IPS-11a (cell line): Measurements from ENCODE around the gene MTHFD1L.

Experiments
- H3K4me3 ChIP-seq: one replicate; pipeline ENCODE4 v1.5.1; 2013; ENCODE audit warnings: low read depth, low read length, control low read depth

Gene MTHFD1L

DNA sequence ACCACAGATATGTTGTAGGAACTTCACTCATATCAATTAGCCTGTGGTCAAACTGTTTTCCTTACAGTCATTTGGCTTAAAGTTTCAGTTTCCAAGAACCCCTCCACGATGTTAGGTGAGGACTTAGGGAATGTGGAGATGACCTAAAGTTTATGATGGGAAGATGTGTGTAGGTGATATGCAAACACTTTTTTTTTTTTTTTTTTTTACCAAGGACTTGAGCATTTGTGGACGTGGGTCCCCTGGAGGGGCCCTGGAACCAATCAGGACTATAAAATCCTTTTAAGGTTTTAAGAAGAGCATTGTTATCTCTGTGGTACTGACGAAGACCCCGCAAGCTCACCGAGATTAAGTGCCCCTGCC is 478 bp upstream of the MTHFD1L start:
- H3K4me3 ChIP-seq = peak overlapping the region; percentile 82

DNA sequence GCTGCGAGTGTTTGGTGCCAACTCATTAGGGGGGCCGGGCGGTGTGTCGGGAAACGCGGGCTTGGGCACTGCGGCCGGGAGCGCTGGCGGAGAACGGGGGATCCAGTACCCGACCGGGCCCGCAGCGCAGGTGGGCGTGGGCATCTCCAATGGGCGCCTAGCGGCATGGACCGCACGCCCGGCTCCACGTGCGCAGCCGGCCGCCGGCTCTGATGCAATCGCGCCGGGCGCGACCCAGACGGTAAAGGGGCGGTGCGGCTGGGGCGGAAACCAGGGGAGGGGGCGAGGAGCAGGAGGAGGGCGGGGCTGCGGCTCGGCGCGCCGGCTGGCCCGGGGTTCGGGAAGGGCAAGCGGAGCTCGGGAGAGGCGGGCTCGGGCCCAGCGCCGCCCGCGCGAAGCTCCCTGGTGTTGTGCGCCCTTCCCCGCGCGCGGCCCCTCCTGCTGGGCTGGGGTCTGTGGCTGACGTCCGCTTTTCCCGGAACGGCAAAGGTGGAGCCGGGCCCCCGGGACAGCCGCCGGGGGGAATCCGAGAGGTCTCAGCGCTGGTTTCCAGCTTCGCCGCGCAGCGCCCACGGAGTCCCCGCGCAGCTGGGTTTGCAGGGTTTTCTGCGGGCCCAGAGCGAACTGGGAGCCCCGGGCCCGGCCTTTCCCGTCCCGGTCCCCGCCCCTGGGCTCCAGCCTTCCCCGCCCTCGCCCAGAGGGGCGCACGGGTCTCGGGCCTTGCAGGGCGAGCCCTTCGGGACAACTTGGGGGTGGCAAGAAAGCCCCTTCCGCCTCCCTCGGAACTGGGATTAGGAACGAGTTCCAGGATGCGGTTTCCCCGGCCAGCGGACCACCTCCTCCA is 867 bp downstream of the MTHFD1L start:
- H3K4me3 ChIP-seq = peak overlapping the region; percentile 82

DNA sequence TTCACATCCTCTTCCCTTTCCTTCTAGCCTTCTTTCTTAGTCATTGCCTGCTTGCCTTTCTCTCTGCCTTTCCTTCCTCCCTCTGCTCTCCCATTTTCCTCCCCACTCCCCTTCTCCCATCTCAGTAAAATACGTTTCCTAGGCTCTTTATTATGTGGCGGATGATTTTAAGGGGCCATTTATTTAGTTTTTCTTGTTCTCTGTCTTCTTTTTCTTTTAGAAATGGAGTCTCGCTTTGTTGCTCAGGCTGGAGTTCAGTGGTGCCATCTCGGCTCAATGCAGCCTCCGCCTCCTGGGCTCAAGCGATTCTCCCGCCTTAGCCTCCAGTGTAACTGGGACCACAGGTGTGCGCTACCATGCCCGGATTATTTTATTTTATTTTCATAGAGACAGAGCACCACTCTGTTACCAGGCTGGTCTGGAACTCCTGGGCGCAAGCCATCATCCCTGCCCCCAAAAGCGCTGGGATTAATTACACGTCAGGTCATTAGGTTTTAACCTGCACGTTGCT is 1.5 kb downstream of the MTHFD1L start:
- H3K4me3 ChIP-seq = peak overlapping the region; percentile 82

DNA sequence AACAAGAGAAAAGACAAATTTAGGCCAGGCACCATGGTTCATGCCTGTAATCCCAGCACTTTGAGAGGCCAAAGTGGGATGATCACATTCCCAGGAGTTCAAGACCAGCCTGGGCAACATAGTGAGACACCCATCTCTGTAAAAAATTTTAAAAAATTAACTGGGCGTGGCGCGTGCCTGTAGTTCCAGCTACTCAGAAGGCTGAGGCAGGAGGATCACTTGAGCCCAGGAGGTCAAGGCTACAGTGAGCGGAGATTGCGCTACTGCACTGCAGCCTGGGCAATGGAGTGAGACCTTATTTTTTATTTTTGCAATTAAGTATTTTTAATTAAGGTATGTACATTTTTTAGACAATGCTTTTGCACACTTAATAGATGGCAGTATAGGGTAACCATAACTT is 3.3 kb downstream of the MTHFD1L start:
- no peak overlapping the region for H3K4me3 ChIP-seq

DNA sequence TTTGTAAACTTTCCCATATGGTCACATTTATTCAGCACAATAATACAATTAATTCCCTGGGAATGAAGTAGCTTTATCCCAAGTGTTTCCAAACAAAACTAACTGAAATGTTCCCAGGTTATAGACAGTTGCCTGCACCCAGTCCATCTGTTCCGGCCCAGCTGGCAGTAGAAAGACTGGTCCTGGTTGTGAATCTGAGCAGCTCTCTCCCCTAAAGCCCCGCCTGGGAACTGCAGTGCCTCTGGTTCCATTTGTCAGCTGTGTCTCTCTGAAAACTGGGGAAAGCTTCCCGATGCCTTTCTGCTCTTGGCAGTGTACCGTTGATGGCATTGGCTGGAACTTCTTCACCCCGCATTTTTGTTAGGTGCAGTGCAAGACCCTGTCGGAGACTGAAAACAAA is 8.7 kb downstream of the MTHFD1L start:
- no peak overlapping the region for H3K4me3 ChIP-seq

DNA sequence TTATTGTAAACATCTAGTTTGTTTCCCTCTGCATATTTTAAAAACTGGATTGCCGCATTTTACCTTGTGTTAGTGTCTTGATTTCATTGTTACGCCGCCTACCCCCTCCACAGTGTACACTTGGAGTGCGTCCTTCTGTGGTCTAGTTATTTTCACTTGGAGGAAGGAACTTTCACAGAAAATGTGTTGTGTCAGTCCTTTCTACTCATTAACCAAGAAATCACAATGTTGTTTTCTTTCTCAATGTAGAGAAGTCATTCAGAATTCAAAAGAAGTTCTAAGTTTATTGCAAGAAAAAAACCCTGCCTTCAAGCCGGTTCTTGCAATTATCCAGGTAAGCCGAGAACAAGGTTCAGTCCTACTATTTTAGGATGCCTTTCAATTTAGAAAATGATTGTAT is 10.3 kb downstream of the MTHFD1L start:
- no peak overlapping the region for H3K4me3 ChIP-seq

DNA sequence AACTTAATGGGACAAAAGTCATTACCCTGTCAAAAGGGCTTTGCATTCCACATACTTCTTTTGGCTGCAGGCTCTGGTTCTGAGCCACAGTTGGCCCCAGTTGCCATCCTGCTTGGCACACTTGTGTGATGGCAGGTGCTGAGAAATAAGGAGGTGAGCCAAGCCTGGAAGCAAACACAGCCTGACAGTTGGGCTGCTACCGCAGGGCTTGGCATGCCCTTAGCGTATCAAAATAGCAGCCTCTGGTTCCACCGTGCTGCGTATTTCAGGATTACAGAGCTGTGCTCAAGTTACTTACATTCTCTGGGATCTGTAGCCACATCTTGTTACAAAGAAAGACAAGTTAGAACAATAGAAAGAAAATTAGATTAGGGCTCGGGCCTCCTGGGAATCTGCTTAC is 11.1 kb downstream of the MTHFD1L start:
- no peak overlapping the region for H3K4me3 ChIP-seq

DNA sequence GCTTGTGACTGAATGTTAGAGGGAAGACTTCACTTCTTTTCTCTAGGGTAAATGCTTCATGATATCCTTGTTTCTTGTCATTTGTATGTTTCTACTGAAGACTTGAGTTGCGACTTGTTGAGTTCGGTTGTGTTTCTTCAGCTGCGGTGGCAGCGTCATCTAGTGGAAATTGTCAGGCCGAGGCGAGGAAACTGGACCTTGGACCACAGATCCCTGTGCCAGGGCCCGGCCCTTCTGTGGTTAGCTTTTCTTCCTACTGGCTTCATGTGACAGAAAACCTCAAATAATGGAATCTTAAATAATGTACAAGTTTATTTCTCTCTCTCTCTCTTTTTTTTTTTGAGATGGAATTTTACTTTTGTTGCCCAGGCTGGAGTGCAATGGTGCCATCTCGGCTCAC is 12.4 kb downstream of the MTHFD1L start:
- no peak overlapping the region for H3K4me3 ChIP-seq

DNA sequence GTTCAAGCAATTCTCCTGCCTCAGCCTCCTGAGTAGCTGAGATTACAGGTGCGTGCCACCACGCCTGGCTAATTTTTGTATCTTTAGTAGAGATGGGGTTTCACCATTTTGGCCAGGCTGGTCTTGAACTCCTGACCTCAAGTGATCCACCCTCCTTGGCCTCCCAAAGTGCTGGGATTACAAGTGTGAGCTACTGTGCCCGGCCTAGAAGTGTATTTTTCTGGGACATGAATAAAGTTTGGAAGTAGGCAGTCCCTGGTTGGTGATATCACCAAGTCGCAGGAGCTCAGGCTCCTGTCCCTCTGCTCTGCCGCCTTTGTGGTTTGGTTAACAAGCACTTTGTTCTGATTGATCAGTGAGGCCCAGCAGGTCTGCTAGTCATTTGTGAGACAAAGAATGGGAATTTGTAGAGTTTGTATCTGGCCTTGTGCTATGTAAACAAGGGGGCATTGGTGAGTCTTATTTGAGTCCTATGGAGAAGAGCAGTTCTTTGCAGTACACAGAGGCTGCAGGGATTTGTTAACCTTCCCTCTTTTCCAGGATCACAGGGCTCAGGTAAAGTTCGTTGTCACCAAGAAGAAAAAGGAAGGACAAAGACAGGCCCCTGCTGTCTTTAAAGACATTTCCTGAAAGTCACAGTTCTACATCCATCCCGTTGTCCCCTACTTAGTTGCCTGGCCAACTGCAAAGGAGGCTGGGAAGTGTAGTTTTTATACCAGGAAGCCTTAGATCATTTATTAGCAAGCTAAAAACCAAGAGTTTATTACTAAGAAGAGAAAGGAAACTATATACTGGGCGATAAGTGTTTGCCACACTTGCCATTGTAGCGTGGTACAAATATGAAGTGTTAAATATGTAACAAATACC is 13.1 kb downstream of the MTHFD1L start:
- H3K4me3 ChIP-seq = no peak overlapping the region

DNA sequence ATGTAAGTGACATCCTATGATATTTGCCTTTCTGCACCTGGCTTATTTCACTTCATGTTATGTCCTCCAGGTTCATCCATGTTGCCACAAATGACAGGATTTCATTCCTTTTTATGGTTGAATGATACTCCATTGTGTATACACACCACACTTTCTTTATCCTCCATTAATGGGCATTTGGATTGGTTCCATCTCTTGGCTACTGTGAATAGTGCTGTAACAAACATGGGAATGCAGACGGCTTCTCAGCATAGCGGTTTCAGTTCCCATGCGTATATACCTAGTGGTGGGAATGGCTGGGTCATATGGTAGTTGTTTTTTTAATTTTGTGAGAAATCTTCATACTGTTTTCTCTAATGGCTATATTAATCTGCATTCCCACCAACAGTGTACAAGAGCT is 14.8 kb downstream of the MTHFD1L start:
- no peak overlapping the region for H3K4me3 ChIP-seq

DNA sequence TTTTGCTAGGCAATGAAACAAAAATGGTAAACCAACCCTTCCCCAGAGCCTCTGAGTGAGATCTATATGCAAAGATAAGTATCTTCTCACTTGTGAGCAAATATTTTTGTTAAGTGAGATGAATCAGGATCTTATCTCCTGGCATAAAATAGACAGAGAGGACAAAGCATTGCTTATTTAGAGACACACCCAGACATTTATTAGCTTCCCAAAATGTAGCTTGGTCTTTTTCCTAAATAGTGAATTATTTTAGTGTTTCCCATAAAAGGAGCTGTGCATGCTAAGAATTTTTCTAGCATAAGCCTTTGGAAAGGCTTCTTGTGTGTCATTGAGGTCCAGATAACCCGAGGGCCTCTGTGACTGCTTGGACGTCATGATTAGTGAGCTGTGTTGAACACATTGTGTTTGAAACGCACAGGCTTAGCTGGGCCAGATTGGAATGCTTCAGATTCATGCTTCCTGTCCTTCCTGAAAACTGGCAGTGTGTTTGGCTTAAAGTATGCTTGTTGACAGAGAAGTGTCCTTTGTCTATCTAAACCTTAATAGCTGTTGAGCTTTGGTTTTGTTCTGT is 16.5 kb downstream of the MTHFD1L start:
- H3K4me3 ChIP-seq = no peak overlapping the region

DNA sequence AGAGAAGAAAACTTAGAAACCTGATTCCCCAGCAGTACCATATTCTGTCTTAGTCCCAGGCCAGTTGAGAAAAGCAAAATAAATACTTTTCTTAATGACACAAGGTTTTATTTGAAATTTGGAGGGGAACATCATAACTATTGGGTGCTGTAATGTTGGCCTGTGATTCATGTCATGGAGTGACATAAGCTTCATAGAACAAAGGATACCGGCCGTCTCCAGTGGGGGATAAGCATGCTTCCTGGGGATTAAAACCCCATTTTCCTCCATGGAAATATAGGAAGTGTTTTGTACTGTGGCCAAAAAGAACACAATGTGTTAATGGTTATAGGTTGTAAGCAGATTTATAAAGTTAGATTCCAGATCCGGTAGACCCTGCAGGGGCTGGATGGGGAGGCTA is 18.0 kb downstream of the MTHFD1L start:
- no peak overlapping the region for H3K4me3 ChIP-seq

DNA sequence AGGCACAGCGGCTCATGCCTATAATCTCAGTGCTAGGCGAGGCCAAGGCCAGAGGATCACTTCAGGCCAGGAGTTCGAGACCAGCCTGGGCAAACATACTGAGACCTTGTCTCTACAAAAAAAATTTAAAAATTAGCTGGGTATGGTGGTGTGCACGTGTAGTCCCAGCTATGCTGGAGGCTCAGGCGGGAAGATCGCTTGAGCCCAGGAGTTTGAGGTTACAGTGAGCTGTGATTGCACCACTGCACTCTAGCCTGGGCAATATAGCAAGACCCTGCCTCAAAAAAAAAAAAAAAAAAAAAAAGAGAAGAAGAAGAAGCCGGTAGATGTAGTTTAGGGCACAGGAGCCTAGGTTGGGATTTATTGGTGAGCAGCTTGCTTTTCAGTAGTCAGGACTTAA is 20.7 kb downstream of the MTHFD1L start:
- H3K4me3 ChIP-seq = no peak overlapping the region

DNA sequence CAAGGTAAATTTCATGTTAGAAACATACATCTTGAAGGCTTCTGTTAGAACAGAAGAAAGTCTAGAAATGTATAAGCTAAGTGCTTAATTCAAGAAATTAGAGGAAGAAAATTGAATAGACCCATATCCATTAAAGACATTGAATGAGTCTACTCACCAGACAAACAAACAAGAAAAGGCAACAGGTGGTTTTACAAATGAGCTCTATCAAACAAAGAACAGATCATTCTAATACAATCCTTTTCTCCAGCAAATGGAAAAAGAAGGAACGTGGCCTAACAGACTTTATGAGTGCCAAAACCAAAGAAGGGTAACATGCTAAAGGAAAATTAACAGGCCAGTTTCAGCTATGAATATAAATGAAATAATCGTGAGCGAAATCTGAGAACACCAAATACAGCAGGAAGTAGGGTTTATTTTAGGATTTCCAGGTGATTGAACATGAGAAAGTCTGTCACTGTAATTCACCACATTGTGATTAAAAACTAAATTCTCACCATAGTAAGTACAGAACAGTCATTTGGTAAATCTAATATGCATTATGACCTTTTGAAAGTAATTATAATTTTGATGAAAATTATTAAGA is 22.6 kb downstream of the MTHFD1L start:
- no peak overlapping the region for H3K4me3 ChIP-seq

DNA sequence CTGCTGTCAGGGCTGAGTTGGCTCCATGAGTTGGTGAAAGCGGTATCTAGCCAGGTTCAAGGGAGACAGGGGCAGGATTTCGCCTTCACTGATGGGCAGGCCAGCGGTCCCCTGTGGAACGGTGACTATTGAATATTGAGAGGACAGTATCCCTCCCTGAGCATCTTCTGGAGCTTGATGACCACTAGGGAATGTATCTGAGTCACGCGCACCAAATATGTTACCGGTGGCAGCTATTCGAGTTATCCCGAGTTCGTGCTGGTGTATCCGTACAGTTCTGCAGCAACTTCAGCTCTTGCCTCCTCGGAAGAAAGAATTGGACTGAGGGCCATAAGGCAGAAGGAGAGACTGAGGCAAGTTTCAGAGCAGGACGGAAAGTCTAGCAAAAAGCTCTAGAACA is 24.8 kb downstream of the MTHFD1L start:
- no peak overlapping the region for H3K4me3 ChIP-seq

DNA sequence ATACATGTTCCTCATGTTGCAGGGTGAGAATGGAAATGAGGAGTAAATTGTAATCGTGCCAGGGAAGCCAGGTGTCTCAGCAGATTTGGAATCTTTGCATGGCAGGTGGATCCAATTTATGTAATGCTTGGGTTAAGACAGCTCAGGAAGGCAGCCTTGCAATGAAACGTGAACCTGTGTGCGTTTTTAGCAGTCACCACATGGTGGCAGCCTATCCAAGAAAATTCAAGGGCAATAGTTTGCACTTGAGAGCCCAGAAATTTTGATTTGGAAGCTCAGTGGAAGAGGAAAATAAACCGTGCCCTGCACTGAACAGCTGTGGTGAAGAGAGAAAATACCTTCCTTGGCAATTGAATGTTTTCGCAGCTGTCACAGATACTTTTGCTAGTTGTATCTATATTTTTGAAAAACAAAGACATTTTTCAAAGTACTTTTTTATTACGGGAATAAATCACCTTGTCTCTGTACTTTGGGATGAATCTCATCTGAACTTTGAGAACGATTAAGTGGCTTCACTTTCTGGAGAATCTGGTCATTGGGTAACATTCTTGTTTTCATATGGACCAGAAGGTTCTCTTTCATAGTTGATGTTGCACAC is 26.5 kb downstream of the MTHFD1L start:
- no peak overlapping the region for H3K4me3 ChIP-seq

DNA sequence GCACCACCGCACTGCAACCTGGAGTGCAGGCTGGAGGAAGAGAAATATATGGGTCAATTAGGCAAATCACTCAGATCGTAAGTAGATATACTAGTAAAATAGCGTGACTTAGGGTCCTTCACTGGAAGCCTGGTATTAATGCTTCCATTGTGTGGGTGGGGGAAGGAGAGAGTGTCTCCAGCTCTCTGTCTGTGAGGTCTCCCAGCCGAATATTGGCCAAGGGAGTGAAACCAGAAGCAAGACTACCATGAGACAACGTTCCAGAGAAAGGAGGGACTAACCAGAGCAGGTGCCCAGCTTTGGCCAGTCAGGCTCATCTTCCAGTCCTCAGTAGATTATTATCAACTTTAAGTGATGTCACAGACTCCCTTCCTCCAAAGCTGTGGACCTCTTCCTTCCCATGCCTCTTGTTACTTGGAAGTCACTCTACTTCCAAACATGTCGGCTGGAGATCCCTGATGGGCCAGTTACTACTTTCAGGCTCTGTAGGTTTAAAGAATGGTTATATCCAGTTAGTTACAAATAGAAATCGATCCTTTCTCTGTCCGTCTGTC is 28.8 kb downstream of the MTHFD1L start:
- H3K4me3 ChIP-seq = no peak overlapping the region

DNA sequence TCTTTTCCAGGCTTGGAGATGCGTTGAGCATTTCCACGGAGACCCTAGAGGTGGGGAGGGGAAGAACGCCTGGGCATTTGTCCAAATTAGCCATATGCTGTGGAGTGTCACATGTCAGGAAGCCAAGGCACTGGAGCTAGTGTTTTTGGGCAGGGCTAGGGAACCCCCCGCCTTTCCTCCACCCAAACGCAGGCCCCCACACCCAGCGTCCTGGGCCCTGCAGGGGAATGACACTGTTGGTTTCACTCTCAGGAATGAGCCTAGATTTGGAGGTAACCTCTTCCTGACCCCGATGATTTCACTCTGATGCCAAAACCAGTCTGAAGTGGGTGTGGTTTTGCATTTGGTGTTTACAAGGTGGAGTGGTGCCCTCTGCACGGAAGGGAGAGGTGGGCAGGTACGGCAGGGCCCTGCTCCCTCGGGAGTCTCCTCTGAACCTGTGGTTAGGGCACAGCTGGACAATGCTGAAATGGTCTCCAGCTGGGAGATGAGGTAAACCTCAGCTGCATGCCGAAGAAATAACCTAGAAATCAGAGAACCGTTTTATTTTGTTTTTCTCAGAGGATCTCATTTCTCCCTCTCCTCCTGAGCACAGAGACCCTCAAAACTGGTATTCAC is 29.5 kb downstream of the MTHFD1L start:
- no peak overlapping the region for H3K4me3 ChIP-seq

DNA sequence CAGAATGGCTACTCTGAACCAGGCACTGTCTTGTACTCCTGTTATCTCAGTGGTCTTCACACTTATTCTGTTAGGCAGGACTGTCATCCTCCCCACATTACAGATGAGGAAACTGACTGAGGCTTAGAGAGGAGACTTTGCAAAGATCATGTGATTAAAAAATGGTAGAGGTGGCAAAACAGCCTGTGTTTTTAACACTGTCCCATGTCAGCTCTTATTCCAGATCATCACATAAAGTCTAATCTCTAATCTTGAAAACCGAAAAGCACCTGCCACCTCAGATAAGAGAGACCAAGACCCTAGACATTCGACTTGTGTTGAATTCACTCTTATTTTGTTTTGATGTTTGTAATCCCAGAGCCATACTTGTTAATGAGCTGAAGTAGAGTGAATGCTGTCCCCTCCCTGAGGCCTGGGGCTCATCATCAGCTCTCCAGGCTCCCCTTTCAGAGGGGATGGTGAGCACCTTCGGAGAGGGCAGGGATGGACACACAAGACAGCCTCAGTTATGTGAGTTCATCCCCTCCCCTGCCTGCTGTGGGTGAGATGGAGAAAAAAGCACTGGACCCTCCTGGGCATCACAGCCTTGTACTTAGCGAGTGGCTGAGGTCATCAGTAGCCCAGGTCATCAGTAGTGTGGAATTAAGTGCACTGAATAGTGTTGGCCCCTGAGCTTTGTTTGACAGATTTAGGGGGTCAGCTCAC is 30.6 kb downstream of the MTHFD1L start:
- no peak overlapping the region for H3K4me3 ChIP-seq
